SKM-1 (cell line): ENCODE data around the gene CDS1.
"Not testable (repeated sequence)": the region's sequence is repeated elsewhere in the genome, so short reads cannot be mapped to it uniquely, and the experiment has no call there.

Experiments used
- DNase-seq: peaks from one replicate; lab custom pipeline; 2025; ENCODE audit not compliant: unreplicated experiment; lab: John Stamatoyannopoulos, UW

The CDS1 gene

DNA sequence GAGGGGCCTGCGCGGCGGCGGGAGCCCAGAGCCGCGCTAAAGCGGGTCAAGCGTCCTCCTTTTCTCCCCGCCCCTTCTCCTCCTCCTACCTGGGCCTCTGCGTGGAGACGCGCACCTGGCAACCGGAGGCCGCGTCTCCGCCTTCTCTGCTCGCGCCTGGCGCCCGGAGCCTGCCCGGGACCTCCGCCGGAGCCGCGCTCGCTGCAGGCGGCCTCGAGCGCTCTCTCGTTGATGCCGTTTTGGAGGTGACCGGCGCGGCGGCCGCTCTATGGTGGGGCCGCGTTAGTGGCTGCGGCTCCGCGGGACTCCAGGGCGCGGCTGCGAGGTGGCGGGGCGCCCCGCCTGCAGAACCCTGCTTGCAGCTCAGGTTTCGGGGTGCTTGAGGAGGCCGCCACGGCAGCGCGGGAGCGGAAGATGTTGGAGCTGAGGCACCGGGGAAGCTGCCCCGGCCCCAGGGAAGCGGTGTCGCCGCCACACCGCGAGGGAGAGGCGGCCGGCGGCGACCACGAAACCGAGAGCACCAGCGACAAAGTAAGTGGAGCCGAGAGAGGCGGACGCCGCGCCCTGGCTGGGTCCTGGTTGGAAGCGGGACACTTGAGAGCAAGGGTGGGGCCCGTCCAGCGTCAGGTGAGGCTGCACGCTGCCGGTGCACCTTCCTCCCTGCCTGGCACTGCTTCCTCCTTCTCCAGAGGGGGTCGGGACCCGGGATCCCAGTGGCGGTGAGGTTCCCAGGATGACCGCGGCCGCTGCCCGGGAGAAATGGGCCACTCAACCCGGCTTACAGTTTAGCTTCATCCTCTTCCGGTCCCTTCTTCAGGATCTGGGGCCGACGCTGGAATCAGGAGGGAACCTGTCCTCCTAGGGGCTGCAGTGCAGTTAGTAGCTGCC is at the start of gene CDS1:
TSS of gene CDS1 (plus strand) at position 140 of the 888 bp plus-strand sequence. CDS start at position 415, 275 bp downstream.
- DNase-seq: no peak

DNA sequence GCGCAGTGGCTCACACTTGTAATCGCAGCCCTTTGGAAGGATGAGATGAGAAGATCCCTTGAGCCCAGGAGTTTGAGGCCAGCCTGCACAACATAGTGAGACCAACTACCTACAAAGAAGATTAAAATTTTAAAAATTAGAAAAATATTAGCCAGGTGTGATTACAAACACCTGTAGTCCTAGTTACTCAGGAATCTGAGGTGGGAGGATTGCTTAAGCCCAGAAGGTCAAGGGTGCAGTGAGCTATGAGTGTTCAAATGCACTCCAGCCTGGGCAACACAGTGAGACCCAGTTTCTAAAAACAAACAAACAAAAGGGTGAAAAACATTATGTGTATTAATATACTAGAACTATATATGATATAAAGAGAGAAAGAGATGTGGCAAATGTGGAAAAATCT is 47.0 kb upstream of the CDS1 start:
- no peak for DNase-seq

DNA sequence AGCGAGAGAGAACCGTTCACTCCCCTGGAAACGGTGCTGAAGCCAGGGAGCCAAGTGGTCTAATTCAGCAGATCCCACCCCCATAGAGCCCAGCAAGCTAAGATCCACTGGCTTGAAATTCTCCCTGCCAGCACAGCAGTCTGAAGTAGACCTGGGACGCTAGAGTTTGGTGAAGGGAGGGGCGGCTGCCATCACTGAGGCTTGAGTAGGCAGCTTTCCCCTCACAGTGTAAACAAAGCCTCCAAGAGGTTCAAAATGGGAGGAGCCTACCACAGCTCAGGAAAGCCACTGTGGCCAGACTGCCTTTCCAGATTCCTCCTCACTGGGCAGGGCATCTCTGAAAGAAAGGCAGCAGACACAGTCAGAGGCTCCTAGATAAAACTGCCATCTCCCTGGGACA is 37.8 kb upstream of the CDS1 start:
- DNase-seq: no peak

DNA sequence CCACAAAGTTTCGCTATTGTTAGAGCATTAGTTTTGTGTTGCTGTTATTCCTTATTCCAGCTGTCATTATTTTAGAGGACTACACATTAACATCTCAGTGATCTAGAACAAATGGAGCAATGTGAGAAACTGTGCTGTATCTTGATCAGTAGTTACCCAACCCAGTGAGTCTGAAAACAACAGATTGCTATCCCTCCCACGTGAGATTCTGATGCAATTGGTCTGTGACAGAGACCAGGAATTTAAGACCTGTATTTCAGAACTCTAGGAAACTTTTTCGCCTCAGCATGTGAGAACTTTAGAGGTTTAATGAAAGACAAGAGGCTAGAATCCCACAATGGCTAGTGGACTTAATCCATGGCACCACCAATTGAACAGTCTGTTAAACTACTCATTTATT is 35.7 kb upstream of the CDS1 start:
- no peak for DNase-seq

DNA sequence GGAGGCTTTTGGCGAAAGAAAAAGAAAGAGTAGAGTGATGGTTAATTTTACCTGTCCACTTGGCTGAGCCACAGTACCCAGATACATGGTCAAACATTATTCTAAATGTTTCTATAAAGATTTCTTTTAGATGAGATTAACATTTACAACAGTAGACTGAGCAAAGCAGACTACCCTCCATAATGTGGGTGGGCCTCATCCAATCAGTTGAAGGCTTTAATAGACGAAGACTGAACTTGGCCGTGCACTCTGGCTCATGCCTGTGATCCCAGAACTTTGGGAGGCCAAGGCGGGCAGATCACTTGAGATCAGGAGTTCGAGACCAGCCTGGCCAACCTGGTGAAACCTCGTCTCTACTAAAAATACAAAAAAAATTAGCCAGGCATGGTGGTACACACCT is 33.7 kb upstream of the CDS1 start:
- not testable (repeated sequence) for DNase-seq

DNA sequence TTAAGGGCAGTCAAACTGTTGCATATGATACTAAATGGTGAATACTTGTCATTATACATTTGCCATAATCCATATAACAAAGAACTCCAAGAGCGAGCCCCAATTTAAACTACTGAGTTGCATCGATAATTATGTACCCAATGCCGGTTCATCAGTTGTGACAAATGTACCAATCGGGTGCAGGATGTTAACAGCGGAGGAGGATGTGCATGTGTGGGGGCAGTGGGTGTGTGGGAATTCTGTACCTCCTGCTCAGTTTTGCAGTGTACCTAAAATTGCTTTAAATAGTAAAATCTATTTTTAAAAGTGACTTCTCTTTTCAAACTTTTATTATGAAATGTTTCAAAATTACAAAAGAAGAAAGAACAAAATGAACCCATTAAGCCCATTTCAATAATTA is 20.8 kb upstream of the CDS1 start:
- DNase-seq: no peak

DNA sequence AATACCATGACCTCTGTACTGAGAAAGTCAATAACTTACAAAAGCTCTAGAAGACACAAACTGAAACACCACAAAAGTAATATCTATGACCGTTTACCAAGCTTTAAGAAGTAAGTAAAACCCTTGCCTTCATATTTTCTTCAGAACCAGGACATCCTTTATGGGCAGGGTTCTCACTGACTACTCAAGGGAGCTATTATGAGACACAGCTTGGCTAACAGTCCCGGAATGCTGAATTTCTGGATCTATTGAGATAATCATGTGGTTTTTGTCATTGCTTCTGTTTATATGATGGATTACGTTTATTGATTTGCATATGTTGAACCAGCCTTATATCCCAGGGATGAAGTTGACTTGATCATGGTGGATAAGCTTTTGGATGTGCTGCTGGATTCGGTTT is 19.9 kb upstream of the CDS1 start:
- DNase-seq: no peak

DNA sequence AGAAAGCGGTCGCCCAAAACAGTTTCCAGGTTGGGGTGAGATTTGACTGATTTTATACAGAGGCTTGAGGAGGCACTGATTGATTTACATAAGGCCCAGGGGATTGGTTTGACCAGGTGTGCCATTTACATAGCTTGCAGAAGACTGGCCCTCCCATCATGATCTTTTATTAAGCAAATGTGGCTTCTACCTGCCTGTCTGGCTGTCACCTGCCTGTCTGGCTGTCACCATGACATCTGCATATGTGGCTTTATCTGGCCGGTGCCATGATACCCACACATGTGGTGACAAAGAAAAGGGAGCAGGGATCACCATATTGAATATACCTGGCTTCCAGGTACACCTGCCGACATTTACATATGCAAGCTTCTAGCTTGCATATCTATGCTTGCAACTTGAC is 17.0 kb upstream of the CDS1 start:
- DNase-seq: no peak

DNA sequence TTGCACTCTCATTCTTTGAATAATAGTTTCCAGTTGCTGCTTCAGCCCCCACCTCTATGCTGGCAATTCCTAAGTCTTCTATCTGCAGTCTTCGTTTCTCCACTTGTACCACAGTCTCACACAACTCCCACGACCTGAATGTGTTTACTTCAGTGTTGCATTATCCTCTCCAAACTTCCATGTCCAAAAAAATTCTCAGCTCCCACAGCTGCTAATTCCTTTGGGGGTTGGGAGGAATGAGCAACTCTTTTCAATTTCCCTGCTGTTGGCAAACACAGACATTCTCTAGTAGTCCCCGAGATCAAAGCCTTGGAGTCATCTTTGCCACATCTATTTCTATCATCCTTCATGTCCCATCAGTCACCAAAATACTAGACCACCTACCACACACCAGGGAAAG is 14.4 kb upstream of the CDS1 start:
- no peak for DNase-seq

DNA sequence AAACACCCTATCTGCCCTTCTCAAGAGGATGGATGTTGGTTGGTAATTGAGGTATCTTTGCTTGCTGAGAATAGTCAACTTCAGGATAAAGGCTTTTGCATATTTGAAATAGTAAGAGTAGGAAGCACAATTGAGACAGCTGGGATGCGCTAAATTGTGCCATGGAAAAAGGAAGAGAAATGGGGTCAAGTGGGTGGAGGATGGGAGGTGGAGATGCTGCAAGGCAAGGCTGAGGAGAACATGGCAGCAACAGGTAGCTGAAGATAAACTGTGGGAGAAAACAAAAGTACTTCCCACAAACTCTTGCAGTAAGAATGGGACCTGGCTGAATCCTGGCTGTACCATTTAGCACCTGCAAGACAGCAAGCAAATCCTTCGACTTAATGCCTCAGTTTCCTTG is 13.9 kb upstream of the CDS1 start:
- DNase-seq: no peak

DNA sequence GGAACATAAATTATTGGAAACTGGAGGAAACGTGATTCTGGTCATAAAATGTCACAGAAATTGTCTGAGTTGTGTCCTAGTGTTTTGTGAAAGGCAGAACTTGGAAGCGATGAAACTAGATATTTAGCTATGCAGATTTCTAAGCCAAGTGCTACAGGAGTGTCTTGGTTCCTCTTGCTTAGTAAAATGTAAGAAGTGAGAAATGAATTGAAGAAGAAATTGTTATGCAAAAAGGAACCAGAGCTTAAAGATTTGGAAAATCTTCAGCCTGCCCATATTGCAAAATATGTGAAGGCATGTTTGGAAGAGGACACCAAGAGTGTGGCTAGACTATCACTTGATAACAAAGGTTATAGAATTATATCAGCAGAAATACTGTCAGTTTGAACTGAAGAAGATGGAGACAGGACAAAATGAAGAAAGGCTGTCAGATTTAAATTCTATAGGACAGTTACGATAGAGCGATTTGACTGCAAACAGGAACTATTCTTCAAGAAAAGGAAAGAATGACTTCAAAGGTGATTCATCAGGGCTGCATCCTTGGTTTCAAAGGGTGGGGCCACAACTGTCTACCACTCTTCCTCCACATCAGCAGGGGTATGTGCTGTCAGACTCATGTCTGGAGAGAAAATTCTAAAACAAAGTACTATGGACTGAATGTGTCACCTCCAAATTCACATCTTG is 9.4 kb upstream of the CDS1 start:
- DNase-seq: no peak

DNA sequence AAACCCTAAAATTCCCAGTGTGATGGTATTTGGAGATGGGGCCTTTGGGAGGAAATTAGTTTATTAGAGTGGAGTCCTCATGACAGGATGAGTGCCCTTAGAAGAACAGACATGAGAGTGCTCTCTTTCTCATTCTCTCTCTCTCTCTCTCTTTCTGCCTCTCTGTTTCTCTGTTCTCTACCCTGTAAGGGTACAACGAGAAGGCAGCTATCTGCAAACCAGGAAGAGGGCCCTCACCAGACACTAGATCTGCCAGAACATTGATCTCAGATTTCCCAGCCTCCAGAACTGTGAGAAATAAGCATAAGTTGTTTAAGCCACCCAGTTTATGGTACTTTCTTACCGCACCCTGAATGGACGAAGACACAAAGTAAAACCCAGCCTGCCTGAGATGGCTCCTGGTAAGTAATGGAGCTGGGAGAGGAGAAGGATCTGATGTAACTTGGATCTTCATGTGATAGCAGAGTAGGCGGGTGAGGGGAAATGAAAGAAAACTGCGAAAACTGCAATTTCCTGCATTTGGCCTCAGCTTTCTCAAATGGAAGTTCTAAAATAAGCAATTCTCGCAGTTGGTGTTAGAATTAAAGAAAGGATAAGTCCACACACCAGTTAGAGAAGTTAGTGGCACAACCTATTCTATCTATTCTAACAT is 8.7 kb upstream of the CDS1 start:
- no peak for DNase-seq

DNA sequence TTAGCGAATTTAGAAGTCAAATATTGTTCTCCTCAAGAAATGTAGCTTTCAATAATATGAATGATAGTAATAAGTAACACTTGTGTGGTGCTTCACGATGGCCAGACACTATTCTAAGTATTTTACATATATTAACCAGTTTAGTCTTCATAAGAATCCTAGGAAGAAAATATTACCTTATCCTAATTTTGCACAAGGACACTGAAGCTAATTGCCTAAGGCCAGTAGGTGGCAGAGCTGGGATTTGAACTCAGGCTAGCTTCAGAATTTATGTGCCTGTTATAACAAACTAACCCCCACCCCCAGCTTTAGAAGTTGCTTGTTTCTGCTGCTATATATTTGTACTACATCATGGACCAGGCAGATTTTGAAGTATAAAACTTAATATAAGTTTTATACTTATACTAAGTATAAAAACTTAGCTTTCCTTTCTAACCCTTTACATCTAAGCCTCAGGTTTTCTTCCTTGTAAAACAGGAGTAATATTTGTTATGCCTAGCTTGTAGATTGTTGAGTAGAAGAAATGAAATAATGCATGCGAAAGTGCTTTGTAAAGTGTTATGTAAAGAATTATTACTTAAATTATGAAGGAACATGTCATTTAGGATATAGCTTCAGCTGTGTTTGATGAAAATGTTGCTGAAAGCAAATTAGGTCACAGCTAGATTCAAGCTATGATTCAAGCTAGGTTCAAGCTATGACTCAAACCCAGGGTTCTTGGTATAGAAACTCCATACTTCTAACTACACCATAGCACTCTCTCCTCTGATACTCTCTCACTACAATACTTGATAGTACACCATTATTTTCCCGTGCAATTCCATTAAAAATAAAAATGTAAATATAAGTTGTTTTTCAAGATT is 4.2 kb upstream of the CDS1 start:
- DNase-seq: no peak

DNA sequence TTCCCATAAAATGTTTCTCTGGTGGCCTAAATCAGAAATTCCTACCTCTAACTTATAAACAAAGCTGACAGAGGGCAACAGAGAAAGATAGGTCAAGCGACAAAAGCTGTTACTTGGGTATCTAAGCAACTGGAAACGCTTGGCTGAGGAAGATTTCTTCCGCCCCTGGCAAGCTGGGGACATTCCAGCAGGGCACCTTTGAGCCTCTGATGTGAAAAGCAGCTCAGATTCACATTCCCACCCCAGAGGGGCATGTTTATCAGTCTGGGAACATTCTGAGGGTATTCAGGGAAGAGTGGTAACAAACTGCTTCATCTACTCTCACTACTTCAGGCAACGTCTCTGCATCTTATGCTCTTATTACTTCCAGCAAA is 3.5 kb upstream of the CDS1 start:
- DNase-seq: no peak

DNA sequence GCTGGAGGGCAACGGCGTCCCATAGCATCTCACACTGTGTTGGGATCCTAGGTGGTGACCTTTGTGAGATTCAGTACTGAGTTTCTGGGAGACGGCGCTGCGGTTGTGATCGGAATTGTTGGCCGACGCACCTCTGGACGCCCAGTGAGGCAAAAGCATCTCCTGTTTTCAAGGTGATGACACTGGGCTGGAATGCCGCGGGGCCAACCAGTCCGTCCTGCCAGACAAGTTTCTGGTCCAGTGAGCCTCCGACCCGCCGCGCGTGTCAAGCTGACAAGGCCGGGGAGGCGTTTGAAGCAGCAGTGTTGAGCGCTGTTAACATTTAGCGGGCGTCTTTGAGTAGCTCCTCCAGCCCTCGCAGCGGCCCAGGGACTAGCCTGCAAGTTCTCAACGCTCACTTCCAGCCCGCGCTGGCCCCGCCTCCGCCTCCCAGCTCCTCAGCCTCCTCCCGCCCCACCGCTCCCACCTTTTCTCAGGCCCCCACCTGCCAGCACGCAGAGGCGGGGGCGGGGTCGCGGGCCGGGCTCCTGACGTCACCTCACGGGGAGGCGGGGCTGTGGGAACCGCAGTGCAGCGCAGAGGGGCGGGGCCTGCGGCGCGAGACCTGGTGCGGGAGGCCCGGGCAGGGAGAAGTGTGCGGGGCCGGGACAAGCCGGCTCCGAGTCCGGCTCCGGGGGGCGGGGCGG is 482 bp upstream of the CDS1 start:
- peak; percentile 26 for DNase-seq

DNA sequence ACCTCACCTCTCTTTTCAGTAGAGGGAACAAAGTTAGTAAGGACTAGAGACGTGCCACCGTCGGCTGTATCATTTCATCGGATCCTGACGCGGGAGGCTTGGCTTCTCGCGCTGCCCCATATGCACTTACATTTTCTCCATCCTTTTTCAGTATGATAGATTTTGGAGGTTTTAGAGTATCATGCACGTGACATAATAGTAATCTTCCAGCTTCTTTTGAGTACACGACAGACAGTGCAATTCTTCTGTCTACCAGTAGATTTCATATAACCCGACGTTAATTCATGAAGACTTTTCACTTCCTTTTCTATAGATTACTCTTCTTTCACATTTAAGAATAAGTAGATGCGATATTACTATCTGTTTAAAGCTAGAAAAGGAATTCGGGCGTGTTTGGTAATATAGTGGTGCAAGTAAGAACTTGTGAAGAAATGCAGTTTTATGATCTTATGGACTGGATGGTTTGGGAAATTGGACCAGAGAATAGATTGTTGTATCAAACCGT is 1.0 kb downstream of the CDS1 start:
- DNase-seq: no peak

DNA sequence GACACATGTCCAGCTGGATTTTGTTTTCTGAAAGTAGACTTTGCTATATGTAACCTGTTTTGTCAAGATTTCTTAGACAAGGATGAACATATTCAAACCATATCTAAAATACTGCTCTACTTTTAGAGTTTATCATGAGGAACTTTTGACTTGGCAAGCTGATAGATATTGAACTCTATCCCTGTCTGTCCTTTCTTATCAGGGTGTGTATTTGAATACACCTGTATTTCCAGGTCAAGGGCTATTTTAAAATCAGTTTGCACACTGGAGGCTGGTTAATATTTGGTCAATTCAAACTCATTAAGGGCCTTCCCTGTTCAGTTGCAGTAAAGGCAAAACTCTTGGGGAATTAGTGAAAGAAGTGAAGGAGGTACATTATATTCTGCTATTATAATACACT is 2.3 kb downstream of the CDS1 start:
- DNase-seq: no peak

DNA sequence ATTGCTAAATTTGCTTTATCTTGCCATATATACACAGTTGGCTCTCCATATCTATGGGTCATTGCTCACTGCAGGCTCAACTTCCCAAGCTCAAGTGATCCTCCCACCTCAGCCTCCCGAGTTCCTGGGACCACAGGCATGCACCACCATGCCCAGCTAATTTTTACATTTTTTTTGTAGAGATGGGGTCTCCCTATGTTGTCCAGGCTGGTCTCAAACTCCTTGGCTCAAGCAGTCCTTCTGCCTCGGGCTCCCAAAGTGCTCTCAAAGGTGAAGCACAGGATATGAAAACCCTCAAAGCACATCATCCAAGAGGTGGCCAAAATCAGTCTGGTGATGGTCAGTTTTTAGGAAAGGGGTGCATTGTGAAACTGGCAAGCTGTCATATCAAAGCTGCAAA is 11.8 kb downstream of the CDS1 start:
- no peak for DNase-seq

DNA sequence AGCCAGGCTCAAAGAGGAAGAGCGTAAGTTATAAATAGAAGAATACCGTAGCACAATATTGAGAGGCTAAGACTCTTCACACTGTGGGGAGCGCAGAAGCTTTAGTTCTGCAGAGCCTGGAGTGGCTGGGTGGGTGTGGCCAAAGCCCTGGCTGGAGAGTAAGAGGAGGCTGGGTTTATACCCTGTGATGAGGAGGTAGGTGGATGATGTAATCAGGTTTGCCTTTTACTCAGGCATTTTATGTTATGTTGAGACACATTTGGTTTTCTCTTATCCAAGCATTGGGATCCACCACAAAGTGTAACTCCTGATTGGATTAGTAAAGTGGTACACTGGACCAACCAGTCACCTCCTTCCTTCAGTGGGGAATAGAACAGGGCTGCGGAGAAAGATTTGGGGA is 13.9 kb downstream of the CDS1 start:
- no peak for DNase-seq

DNA sequence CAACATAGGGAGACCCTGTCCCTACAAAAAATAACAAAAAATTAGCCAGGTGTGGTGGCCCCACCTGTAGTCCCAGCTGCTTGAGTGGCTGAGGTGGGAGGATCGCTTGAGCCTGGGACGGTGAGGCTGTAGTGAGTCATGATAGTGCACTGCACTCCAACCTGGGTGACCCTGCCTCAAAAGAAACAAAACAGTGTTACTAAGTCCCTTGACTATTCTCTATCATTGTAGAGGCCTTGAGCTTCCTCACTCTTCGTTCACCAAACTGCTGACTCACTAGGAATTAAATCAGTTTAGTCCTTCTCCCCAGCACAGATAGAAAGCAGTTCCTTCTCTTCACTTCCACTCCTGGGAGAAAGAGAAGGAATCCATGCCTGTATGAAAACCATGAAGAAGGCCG is 14.5 kb downstream of the CDS1 start:
- DNase-seq: no peak
